Neutrophil (primary cell): ENCODE results near the gene HOXD3.

ENCODE experiments used
- H3K27ac ChIP-seq: fragments of 200-600 bp; sonication (generic); 2 replicates; pipeline ENCODE4 v1.5.1; 2016; ENCODE audit warnings: mild to moderate bottlenecking, moderate library complexity
- H3K27me3 ChIP-seq: fragments of 200-600 bp; sonication (generic); 2 replicates; pipeline ENCODE4 v1.6.0; 2016; ENCODE audit warnings: mild to moderate bottlenecking
- H3K36me3 ChIP-seq: fragments of 200-600 bp; sonication (generic); 2 replicates; pipeline ENCODE4 v1.5.1; 2017
- H3K4me1 ChIP-seq, 2 experiments: fragments of 200-600 bp in 1 of 2; sonication (generic) in 1 of 2; 1 replicate in 1 of 2; 2 replicates in 1 of 2; pipeline versions ENCODE4 v1.5.1 to v1.6.1; 2013 to 2016; ENCODE audit warnings: low read depth in 1 of 2, low read length in 1 of 2, mild to moderate bottlenecking in 1 of 2, moderate library complexity in 1 of 2; ENCODE audit not compliant: control insufficient read depth in 1 of 2, insufficient read depth in 1 of 2
- H3K4me3 ChIP-seq, 2 experiments: fragments of 200-600 bp in 1 of 2; sonication (generic) in 1 of 2; 1 replicate in 1 of 2; 2 replicates in 1 of 2; pipeline ENCODE4 v1.5.1; 2013 to 2016; ENCODE audit warnings: low read depth in 1 of 2, low read length in 1 of 2, mild to moderate bottlenecking in 1 of 2, moderate library complexity in 1 of 2
- H3K9me3 ChIP-seq: fragments of 200-600 bp; sonication (generic); 2 replicates; pipeline ENCODE4 v1.5.1; 2016
- CTCF ChIP-seq: fragments of 200-600 bp; sonication (generic); IDR thresholded peaks from 2 replicates; pipeline ENCODE4 v1.5.1; 2016; ENCODE audit warnings: antibody characterized with exemption

HOXD3 gene

DNA sequence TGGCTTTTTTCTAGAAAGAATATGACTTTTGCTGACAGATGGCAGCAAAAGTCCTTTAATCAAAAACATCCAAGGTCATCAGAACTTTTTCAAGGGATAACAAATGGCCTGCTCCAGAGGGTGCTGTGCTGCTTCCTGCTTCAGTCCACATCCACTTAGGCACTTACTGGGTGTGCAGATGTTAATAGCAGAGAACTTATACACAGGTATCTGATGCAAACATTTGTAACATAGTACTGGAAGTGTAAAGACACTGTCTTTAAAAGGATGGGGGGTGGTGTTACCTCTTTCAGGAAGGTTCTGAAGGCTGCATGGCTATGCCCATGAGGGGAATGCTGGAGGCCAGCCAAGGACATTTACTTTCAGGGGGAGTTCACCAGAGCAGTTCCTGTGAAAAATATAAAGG lies 22.1 kb upstream of the HOXD3 start:
- H3K4me1 ChIP-seq, result peaks cover 17 to 28% of the 10 kb centered on the region in 2 experiments
- TF ChIP-seq CTCF, result no peak

GRCh38 chr2:176136374-176137251 lies 20.5 kb upstream of the HOXD3 start:
- H3K9me3 ChIP-seq, result no peaks in the 10 kb centered on the region
- TF ChIP-seq CTCF, result no peak
- no peak overlapping the region for H3K27ac ChIP-seq
- H3K36me3 ChIP-seq, result no peaks in the 10 kb centered on the region
- H3K27me3 ChIP-seq, result peaks cover 100% of the 10 kb centered on the region
- H3K4me3 ChIP-seq, result peak overlapping the region in 1 of 2 experiments; percentile 35
- H3K4me1 ChIP-seq, result peaks cover 17 to 24% of the 10 kb centered on the region in 2 experiments

More for the DNA sequence above, 22.1 kb upstream of the HOXD3 start:
- no peaks in the 10 kb centered on the region for H3K36me3 ChIP-seq
- H3K27ac ChIP-seq, result no peak overlapping the region
- H3K27me3 ChIP-seq, result peaks cover 100% of the 10 kb centered on the region
- H3K4me3 ChIP-seq, result no peak overlapping the region
- H3K9me3 ChIP-seq, result no peaks in the 10 kb centered on the region

DNA sequence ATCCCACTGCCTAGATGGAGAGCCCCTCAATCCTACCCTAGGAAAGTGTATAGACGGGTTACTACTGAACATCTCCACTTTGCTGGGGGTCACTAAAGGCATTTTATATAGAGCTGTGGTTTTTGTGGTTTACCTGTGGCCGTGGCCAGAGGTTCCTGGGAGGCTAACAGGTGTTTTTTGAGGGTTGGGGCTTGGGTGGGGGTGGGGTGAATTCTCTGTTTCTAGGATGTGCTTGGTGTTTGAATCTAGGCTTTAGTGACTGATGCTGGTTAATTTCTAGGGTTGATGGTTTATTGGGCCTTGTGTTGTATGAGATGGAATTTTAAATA lies 19.9 kb upstream of the HOXD3 start:
- Histone ChIP-seq H3K36me3 (no peaks in the 10 kb centered on the region), H3K4me3 (no peak overlapping the region), H3K27me3 (peaks cover 100% of the 10 kb centered on the region), H3K9me3 (no peaks in the 10 kb centered on the region), H3K4me1 (peaks cover 13 to 18% of the 10 kb centered on the region in 2 experiments), H3K27ac (no peak overlapping the region)
- TF ChIP-seq CTCF, result no peak

DNA sequence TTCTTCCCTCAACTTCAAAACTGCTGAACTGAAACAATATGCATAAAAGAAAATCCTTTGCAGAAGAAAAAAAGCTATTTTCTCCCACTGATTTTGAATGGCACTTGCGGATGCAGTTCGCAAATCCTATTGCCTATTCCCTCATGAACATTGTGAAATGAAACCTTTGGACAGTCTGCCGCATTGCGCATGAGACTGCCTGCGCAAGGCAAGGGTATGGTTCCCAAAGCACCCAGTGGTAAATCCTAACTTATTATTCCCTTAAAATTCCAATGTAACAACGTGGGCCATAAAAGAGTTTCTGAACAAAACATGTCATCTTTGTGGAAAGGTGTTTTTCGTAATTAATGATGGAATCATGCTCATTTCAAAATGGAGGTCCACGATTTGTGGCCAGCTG lies 19.2 kb upstream of the HOXD3 start:
- H3K4me3 ChIP-seq, result no peak overlapping the region
- no peak for TF ChIP-seq CTCF

GRCh38 chr2:176138526-176138922 lies 18.6 kb upstream of the HOXD3 start:
- Histone ChIP-seq H3K9me3 (no peaks in the 10 kb centered on the region), H3K36me3 (no peaks in the 10 kb centered on the region), H3K27ac (no peak overlapping the region), H3K27me3 (peaks cover 100% of the 10 kb centered on the region), H3K4me3 (no peak overlapping the region), H3K4me1 (peaks cover 10 to 15% of the 10 kb centered on the region in 2 experiments)
- TF ChIP-seq CTCF, result no peak

More for the DNA sequence above, 19.2 kb upstream of the HOXD3 start:
- Histone ChIP-seq H3K27me3 (peaks cover 100% of the 10 kb centered on the region), H3K4me1 (peaks cover 10 to 15% of the 10 kb centered on the region in 2 experiments), H3K27ac (no peak overlapping the region), H3K9me3 (no peaks in the 10 kb centered on the region), H3K36me3 (no peaks in the 10 kb centered on the region)
